H1 (cell line): ENCODE measurements around the gene TYW5.

Source experiments
- ATF3 ChIP-seq: IDR thresholded peaks from 2 replicates; pipeline ENCODE4 v1.6.1; 2011; ENCODE audit warnings: low read depth, mild to moderate bottlenecking, low read length; ENCODE audit not compliant: insufficient read depth
- CBX8 ChIP-seq: fragments of 300-800, 300-1000 bp; sonication (generic); IDR thresholded peaks from 2 replicates; pipeline ENCODE4 v1.7.1; 2016; ENCODE audit warnings: low read depth, low read length, borderline replicate concordance
- CTCF ChIP-seq, 3 experiments: IDR thresholded peaks; 1 replicate in 2 of 3; 2 replicates in 1 of 3; pipeline versions ENCODE4 v1.5.1 to v1.6.1; 2011; ENCODE audit warnings: low read length in 3 of 3, mild to moderate bottlenecking in 3 of 3, inconsistent platforms in 2 of 3, low read depth in 1 of 3, moderate library complexity in 1 of 3; ENCODE audit not compliant: insufficient read depth in 1 of 3; ENCODE audit errors: control extremely low read depth in 1 of 3
- JUN ChIP-seq: IDR thresholded peaks from 2 replicates; pipeline ENCODE4 v1.6.1; 2011; ENCODE audit warnings: low read depth, mild to moderate bottlenecking, improper control_type of control experiment, low read length
- JUND ChIP-seq: IDR thresholded peaks from 2 replicates; pipeline ENCODE4 v1.6.1; 2011; ENCODE audit warnings: mild to moderate bottlenecking, improper control_type of control experiment, low read length
- NRF1 ChIP-seq: IDR thresholded peaks from 2 replicates; pipeline ENCODE4 v1.6.1; 2011; ENCODE audit warnings: mild to moderate bottlenecking, low read depth, low read length, improper control_type of control experiment
- POLR2A ChIP-seq, 2 experiments: IDR thresholded peaks; 1 replicate in 1 of 2; 2 replicates in 1 of 2; pipeline ENCODE4 v1.6.1; 2011; ENCODE audit warnings: low read depth in 2 of 2, low read length in 2 of 2, mild to moderate bottlenecking in 2 of 2; ENCODE audit errors: control extremely low read depth in 1 of 2
- SIN3A ChIP-seq, 2 experiments: IDR thresholded peaks in 1 of 2; conservative IDR thresholded peaks in 1 of 2; 2 replicates each; pipeline ENCODE4 v1.6.1; 2011 to 2012; ENCODE audit warnings: low read length in 2 of 2, improper control_type of control experiment in 1 of 2, low read depth in 1 of 2, mild to moderate bottlenecking in 1 of 2

- TF ChIP-seq JUN, result no peak
- no peak for TF ChIP-seq CTCF (IDR thresholded peaks at IDR 0.05; ENCODE audit: control extremely low read depth in 1 of 3, insufficient read depth in 1 of 3, low read depth in 1 of 3, low read length in 3 of 3)
- TF ChIP-seq ATF3, result no peak
- TF ChIP-seq SIN3A (conservative IDR thresholded peaks at IDR 0.05 in 1 of 2, IDR thresholded peaks at IDR 0.05 in 1 of 2; ENCODE audit: low read depth in 1 of 2, low read length in 2 of 2), result no peak
- no peak for TF ChIP-seq NRF1
- TF ChIP-seq POLR2A (IDR thresholded peaks at IDR 0.05; ENCODE audit: control extremely low read depth in 1 of 2, low read depth in 2 of 2, low read length in 2 of 2), result no peak
- TF ChIP-seq JUND, result no peak
- TF ChIP-seq CBX8, result no peak
Observed at GRCh38 chr2:199989822-199990221, 34.5 kb upstream of the TYW5 start.
